Measurements from ENCODE around the gene IFITM5.

Gene IFITM5

DNA sequence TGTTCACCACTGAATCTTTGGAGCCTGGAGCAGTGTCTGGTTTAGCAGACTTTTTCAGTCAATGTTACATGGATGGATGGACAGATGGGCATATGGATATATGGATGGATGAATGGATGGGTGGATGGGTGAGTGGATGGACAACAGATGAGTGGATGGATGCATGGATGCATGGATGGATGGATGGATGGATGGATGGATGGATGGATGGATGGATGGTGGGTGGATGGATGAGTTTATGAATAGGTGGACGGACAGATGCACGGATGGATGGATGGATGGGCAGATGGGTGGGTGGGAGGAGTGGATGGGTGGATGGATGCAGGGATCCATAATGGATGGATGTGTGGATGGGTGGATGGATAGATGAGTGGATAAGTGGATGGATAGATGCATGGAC is 43.5 kb downstream of the IFITM5 start:
- ChIA-PET POLR2A (no interaction called here), CTCF (no interaction called here)
- no peak for DNase-seq (ENCODE audit: extremely low spot score)
- TF ChIP-seq TARDBP (IDR thresholded peaks at IDR 0.05) (no peak), SUZ12 (IDR thresholded peaks at IDR 0.05) (no peak), LEF1 (IDR thresholded peaks at IDR 0.05; ENCODE audit: borderline replicate concordance) (no peak), FOXK2 (IDR thresholded peaks at IDR 0.05) (no peak), BHLHE40 (IDR thresholded peaks at IDR 0.05; ENCODE audit: borderline replicate concordance) (no peak), ELF4 (IDR thresholded peaks at IDR 0.05) (no peak), FOXM1 (IDR thresholded peaks at IDR 0.05; ENCODE audit: borderline replicate concordance) (no peak), HDGF (IDR thresholded peaks at IDR 0.05; ENCODE audit: borderline replicate concordance) (no peak), ZNF384 (IDR thresholded peaks at IDR 0.05) (no peak), ARNT (IDR thresholded peaks at IDR 0.05) (no peak), NFRKB (IDR thresholded peaks at IDR 0.05) (no peak), FOXA1 (IDR thresholded peaks at IDR 0.05) (no peak), SP1 (IDR thresholded peaks at IDR 0.05) (no peak), L3MBTL2 (conservative IDR thresholded peaks at IDR 0.05) (no peak)

DNA sequence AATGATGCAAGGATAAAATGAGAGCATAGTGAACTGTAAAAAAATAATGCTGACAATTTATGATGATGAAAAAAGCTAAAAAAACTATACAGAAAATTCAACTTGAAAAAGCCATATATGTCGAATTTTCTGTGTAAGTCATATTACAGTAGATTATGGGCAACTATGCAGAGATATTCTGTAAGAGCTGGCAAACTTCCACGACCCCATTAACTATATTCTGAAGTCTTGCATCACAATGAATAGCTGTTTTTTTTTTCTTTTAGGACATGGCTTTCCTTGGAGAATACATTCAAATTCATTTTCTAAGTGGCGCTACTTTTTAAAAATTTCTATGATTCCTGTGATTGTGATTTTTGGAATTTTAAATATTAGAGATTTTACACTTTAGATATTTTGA is 44.1 kb downstream of the IFITM5 start:
- CTCF ChIA-PET, result no interaction called here
- POLR2A ChIA-PET, result no interaction called here
- no peak for DNase-seq (ENCODE audit: extremely low spot score)
- TF ChIP-seq CTBP1 (IDR thresholded peaks at IDR 0.05; ENCODE audit: borderline replicate concordance), result no peak
- no peak for TF ChIP-seq TARDBP (IDR thresholded peaks at IDR 0.05)
- TF ChIP-seq ELF4 (IDR thresholded peaks at IDR 0.05), result no peak
- TF ChIP-seq FOXA1 (IDR thresholded peaks at IDR 0.05), result no peak
- no peak for TF ChIP-seq LEF1 (IDR thresholded peaks at IDR 0.05; ENCODE audit: borderline replicate concordance)
- TF ChIP-seq BHLHE40 (IDR thresholded peaks at IDR 0.05; ENCODE audit: borderline replicate concordance), result no peak
- no peak for TF ChIP-seq HDGF (IDR thresholded peaks at IDR 0.05; ENCODE audit: borderline replicate concordance)
- no peak for TF ChIP-seq FOXM1 (IDR thresholded peaks at IDR 0.05; ENCODE audit: borderline replicate concordance)
- no peak for TF ChIP-seq NFRKB (IDR thresholded peaks at IDR 0.05)
- no peak for TF ChIP-seq SUZ12 (IDR thresholded peaks at IDR 0.05)
- TF ChIP-seq ARNT (IDR thresholded peaks at IDR 0.05), result no peak
- TF ChIP-seq FOXK2 (IDR thresholded peaks at IDR 0.05), result no peak
- TF ChIP-seq ZNF384 (IDR thresholded peaks at IDR 0.05), result no peak

DNA sequence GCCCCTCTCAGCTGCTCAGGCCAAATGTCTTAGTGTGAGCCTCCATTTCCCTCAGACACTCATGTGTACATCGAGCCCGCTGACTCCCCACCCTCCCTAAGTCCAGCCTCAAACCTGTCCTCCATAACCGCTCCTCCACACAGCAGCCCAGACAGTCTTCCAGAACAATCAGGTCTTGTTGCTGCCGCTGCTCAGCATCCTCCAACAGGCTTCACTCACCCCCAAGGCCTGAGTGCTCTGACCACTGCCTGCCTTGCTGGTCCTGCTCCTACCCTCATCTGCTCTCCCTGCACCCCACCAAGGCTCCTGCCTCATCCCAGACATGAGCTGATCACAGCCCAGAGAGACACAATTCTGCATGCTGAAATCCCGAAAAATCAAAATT is 45.4 kb downstream of the IFITM5 start:
- ChIA-PET CTCF (interaction anchor here (0.6 kb wide), 1 partner anchor 105 kb away, joined by 4 read pairs; no protein-coding TSS in a partner anchor), POLR2A (no interaction called here)
- DNase-seq (ENCODE audit: extremely low spot score), result no peak
- TF ChIP-seq SUZ12 (IDR thresholded peaks at IDR 0.05), result no peak
- no peak for TF ChIP-seq SP1 (IDR thresholded peaks at IDR 0.05)
- TF ChIP-seq BHLHE40 (IDR thresholded peaks at IDR 0.05; ENCODE audit: borderline replicate concordance), result no peak
- no peak for TF ChIP-seq ARNT (IDR thresholded peaks at IDR 0.05)
- TF ChIP-seq CTBP1 (IDR thresholded peaks at IDR 0.05; ENCODE audit: borderline replicate concordance), result no peak
- TF ChIP-seq FOXA1 (IDR thresholded peaks at IDR 0.05), result no peak
- no peak for TF ChIP-seq ZNF384 (IDR thresholded peaks at IDR 0.05)
- TF ChIP-seq NFRKB (IDR thresholded peaks at IDR 0.05), result no peak
- TF ChIP-seq, protein P1, sequence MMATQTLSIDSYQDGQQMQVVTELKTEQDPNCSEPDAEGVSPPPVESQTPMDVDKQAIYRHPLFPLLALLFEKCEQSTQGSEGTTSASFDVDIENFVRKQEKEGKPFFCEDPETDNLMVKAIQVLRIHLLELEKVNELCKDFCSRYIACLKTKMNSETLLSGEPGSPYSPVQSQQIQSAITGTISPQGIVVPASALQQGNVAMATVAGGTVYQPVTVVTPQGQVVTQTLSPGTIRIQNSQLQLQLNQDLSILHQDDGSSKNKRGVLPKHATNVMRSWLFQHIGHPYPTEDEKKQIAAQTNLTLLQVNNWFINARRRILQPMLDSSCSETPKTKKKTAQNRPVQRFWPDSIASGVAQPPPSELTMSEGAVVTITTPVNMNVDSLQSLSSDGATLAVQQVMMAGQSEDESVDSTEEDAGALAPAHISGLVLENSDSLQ (IDR thresholded peaks at IDR 0.05), result no peak
- TF ChIP-seq HDGF (IDR thresholded peaks at IDR 0.05; ENCODE audit: borderline replicate concordance), result no peak

DNA sequence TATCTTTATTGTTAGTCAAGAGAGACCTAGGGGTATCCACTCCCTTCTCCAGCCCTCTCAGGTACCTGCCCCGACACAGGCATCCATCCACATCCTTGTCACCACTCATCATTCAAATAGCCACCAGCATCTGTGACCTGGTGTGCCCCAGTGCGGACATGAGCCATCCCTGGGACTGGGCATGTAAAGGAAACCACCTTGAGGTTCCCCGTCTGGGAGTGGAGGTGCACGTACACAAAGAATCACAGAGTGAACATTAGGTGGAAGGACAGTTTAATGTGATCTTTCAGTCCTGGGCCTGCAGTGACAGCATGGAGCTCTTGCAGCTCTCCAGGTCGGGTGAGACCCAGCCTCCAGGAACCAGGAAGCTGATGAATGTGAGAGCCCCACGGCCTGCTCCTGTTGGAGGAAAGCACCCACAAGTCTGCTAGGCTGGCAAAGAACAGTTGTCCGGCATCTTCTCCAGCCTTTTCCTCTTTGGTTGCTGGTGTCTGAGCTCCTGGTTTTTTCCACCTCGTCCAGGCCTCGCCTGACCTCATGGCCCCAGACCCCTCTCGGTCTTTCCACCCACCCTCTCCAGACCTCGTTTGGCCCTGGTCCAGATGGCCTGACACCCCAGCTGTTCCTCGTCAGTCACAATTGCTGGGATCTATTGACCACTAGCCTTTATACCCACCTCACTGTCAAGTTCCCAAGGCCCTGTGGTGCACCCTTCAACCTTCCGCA is 46.0 kb downstream of the IFITM5 start:
- ChIA-PET CTCF (interaction anchor here (0.6 kb wide), 1 partner anchor 106 kb away, joined by 4 read pairs; no protein-coding TSS in a partner anchor), POLR2A (no interaction called here)
- TF ChIP-seq HDGF (IDR thresholded peaks at IDR 0.05; ENCODE audit: borderline replicate concordance), result no peak
- TF ChIP-seq SP1 (IDR thresholded peaks at IDR 0.05), result no peak
- TF ChIP-seq NFRKB (IDR thresholded peaks at IDR 0.05), result no peak
- no peak for TF ChIP-seq FOXK2 (IDR thresholded peaks at IDR 0.05)
- no peak for TF ChIP-seq ARNT (IDR thresholded peaks at IDR 0.05)
- TF ChIP-seq FOXA1 (IDR thresholded peaks at IDR 0.05), result no peak
- TF ChIP-seq ZNF384 (IDR thresholded peaks at IDR 0.05), result no peak
- TF ChIP-seq SUZ12 (IDR thresholded peaks at IDR 0.05), result no peak
- no peak for TF ChIP-seq TARDBP (IDR thresholded peaks at IDR 0.05)
- no peak for DNase-seq (ENCODE audit: extremely low spot score)

DNA sequence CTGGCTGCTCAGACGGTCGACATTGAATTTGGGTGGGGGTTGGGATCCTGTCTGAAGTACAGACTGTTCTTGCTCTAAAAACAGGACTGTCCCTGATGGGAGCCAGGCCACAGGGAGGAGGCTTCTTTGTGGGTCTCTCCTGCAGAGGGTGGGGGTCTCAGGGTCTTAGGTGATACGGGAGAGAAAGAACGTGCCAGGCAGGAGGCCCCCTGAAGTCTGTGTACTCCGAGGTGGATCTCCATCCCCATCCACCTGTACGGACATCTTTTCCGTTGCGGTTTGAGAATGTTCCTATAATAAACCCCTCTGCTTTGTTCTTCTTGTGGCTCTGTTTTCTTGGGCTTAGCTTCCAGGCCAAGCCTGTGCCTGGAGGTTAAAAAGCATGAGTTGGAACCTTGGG is 46.7 kb downstream of the IFITM5 start:
- ChIA-PET POLR2A (no interaction called here), CTCF (no interaction called here)
- no peak for DNase-seq (ENCODE audit: extremely low spot score)
- TF ChIP-seq TARDBP (IDR thresholded peaks at IDR 0.05) (no peak), BHLHE40 (IDR thresholded peaks at IDR 0.05; ENCODE audit: borderline replicate concordance) (no peak), FOXK2 (IDR thresholded peaks at IDR 0.05) (no peak), ELF4 (IDR thresholded peaks at IDR 0.05) (no peak), SP1 (IDR thresholded peaks at IDR 0.05) (no peak), L3MBTL2 (conservative IDR thresholded peaks at IDR 0.05) (no peak), NFRKB (IDR thresholded peaks at IDR 0.05) (no peak), HDGF (IDR thresholded peaks at IDR 0.05; ENCODE audit: borderline replicate concordance) (no peak), SUZ12 (IDR thresholded peaks at IDR 0.05) (no peak), ARNT (IDR thresholded peaks at IDR 0.05) (no peak), FOXM1 (IDR thresholded peaks at IDR 0.05; ENCODE audit: borderline replicate concordance) (no peak), CTBP1 (IDR thresholded peaks at IDR 0.05; ENCODE audit: borderline replicate concordance) (no peak)
- TF ChIP-seq, protein P1 (IDR thresholded peaks at IDR 0.05), result no peak

DNA sequence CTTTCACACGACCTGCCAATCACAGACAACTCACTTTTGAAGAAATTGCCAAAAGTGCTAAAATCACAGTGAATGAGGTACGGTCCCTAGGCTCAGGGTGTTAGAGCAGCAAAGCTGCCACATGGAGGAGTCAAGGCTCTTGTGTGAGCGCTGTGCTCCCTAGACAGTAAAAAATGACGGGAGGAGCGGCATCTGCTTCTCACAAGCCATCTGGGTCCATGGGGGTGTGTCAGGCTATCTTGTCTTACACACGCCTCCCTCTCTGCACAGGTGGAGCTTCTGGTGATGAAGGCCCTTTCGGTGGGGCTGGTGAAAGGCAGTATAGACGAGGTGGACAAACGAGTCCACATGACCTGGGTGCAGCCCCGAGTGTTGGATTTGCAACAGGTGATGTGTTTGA is 47.8 kb downstream of the IFITM5 start:
- TF ChIP-seq FOXK2 (IDR thresholded peaks at IDR 0.05) (no peak), SUZ12 (IDR thresholded peaks at IDR 0.05) (no peak), LEF1 (IDR thresholded peaks at IDR 0.05; ENCODE audit: borderline replicate concordance) (no peak), SP1 (IDR thresholded peaks at IDR 0.05) (no peak), TARDBP (IDR thresholded peaks at IDR 0.05) (no peak), ZNF384 (IDR thresholded peaks at IDR 0.05) (no peak), L3MBTL2 (conservative IDR thresholded peaks at IDR 0.05) (no peak), FOXA1 (IDR thresholded peaks at IDR 0.05) (no peak), CTBP1 (IDR thresholded peaks at IDR 0.05; ENCODE audit: borderline replicate concordance) (no peak), ELF4 (IDR thresholded peaks at IDR 0.05) (no peak), FOXM1 (IDR thresholded peaks at IDR 0.05; ENCODE audit: borderline replicate concordance) (no peak)
- TF ChIP-seq, protein P1 (IDR thresholded peaks at IDR 0.05), result no peak
- CTCF ChIA-PET, result interaction anchor here (1.2 to 1.6 kb wide), 5 partner anchors 9 to 111 kb away, joined by 3 to 9 read pairs (median 5); partner anchors contain the start of gene NLRP6
- POLR2A ChIA-PET, result interaction anchor here (1.4 to 2.1 kb wide), 2 partner anchors 14 to 44 kb away, joined by 8 to 10 read pairs; partner anchors contain the start of genes BET1L, PSMD13 and RIC8A
- DNase-seq (ENCODE audit: extremely low spot score), result no peak

Measured in HEK293T (cell line).